GM12878 (cell line): ENCODE data around the gene VPS45. TPM values are rescaled to one million over a fixed set of nuclear protein-coding genes. Genes with fewer than 3 reads are reported as not detected.

Experiments used
- ATAC-seq: fragments of 200-7000 bp; cut with Tn5 transposase; 3 replicates; pipeline ENCODE4 v1.9.1; 2020; ENCODE audit warnings: mild to moderate bottlenecking, moderate library complexity
- BruUV-seq: library from RNA; stranded (reverse); fragments of 400-500 nt; replicated peaks from 2 replicates; lab custom pipeline; 2021; lab: Mats Ljungman, UMichigan
- CTCF ChIA-PET: fragments of 300-600 bp; sonication (Branson Sonifier 250); formaldehyde crosslinking; extraction: SDS; loops from one replicate; lab custom pipeline; 2021; ENCODE audit warnings: inconsistent platforms; lab: Yijun Ruan, JAX
- POLR2A ChIA-PET: fragments of 350-600 bp; formaldehyde crosslinking; extraction: SDS; loops from one replicate; lab custom pipeline; 2021; ENCODE audit warnings: inconsistent platforms; lab: Charles Lee
- RAD21 ChIA-PET: fragments of 300-600 bp; sonication (Branson Sonifier 250); formaldehyde crosslinking; loops from one replicate; lab custom pipeline; 2023; ENCODE audit warnings: antibody characterized with exemption; ENCODE audit not compliant: unreplicated experiment; lab: Charles Lee
- SMC1A ChIA-PET: fragments of 300-600 bp; sonication (Branson Sonifier 250); formaldehyde crosslinking; loops from one replicate; lab custom pipeline; 2023; ENCODE audit not compliant: unreplicated experiment, uncharacterized antibody; lab: Charles Lee
- DNase-seq: peaks from one replicate; pipeline ENCODE4 v3.0.0-alpha.2; 2011; ENCODE audit warnings: low read depth, low spot score
- FAIRE-seq: peaks from 3 replicates; lab custom pipeline; 2011; peaks lifted over from hg19 to GRCh38; lab: Jason Lieb, UNC
- H2AFZ ChIP-seq: 2 replicates; pipeline ENCODE4 v1.6.0; 2011; ENCODE audit warnings: low read depth, low read length, control low read depth; ENCODE audit not compliant: control insufficient read depth
- H3K27ac ChIP-seq: 2 replicates; pipeline ENCODE4 v1.5.1; 2011; ENCODE audit warnings: control low read depth; ENCODE audit not compliant: control insufficient read depth, insufficient read depth
- H3K27me3 ChIP-seq, 2 experiments: replicated peaks in 1 of 2; 2 replicates each; pipeline versions ENCODE4 v1.6.0 to v1.6.1; 2011; ENCODE audit warnings: low read length in 1 of 2; ENCODE audit not compliant: control insufficient read depth in 2 of 2, insufficient read depth in 2 of 2
- H3K36me3 ChIP-seq, 2 experiments: 2 replicates each; pipeline ENCODE4 v1.5.1; 2011; ENCODE audit warnings: low read length in 1 of 2; ENCODE audit not compliant: control insufficient read depth in 2 of 2, insufficient read depth in 2 of 2
- H3K4me1 ChIP-seq: 2 replicates; pipeline ENCODE4 v1.6.1; 2011; ENCODE audit warnings: mild to moderate bottlenecking, low read length, moderate library complexity, mixed read lengths; ENCODE audit not compliant: control insufficient read depth, insufficient read depth
- H3K4me2 ChIP-seq: 2 replicates; pipeline ENCODE4 v1.6.0; 2011; ENCODE audit warnings: control low read depth; ENCODE audit not compliant: control insufficient read depth, insufficient read depth
- H3K4me3 ChIP-seq: fragments of 200-600 bp; sonication (generic); 2 replicates; pipeline ENCODE4 v1.5.1; 2016
- H3K79me2 ChIP-seq: 2 replicates; pipeline ENCODE4 v1.6.0; 2011; ENCODE audit warnings: low read length; ENCODE audit not compliant: control insufficient read depth, insufficient read depth
- H3K9ac ChIP-seq: 2 replicates; pipeline ENCODE4 v1.8.0; 2011; ENCODE audit warnings: low read length, control low read depth, mixed read lengths; ENCODE audit not compliant: control insufficient read depth, insufficient read depth
- H3K9me3 ChIP-seq: replicated peaks from 3 replicates; pipeline ENCODE4 v1.5.1; 2011; ENCODE audit warnings: mild to moderate bottlenecking, low read length; ENCODE audit not compliant: control insufficient read depth, insufficient read depth
- H4K20me1 ChIP-seq: 2 replicates; pipeline ENCODE4 v1.6.0; 2011; ENCODE audit not compliant: control insufficient read depth, insufficient read depth
- CREM ChIP-seq: IDR thresholded peaks from 2 replicates; pipeline ENCODE4 v1.6.1; 2014; ENCODE audit warnings: antibody characterized with exemption, low read depth
- E2F8 ChIP-seq: fragments of 450-650 bp; IDR thresholded peaks from 2 replicates; pipeline ENCODE4 v1.6.1; 2018; ENCODE audit warnings: mild to moderate bottlenecking, low read depth, moderate library complexity; ENCODE audit not compliant: partially characterized antibody
- FOXM1 ChIP-seq: IDR thresholded peaks from 2 replicates; pipeline ENCODE4 v1.6.1; 2012; ENCODE audit warnings: low read depth, mild to moderate bottlenecking, inconsistent platforms, low read length, moderate library complexity
- MYC ChIP-seq: IDR thresholded peaks from 2 replicates; pipeline ENCODE4 v1.6.1; 2011; ENCODE audit warnings: mild to moderate bottlenecking, low read length, moderate library complexity, inconsistent platforms; ENCODE audit not compliant: insufficient read depth, insufficient replicate concordance, insufficient read length, severe bottlenecking
- SMAD5 ChIP-seq: IDR thresholded peaks from 2 replicates; pipeline ENCODE4 v1.6.1; 2016; ENCODE audit warnings: antibody characterized with exemption, low read depth
- SP1 ChIP-seq: IDR thresholded peaks from one replicate; pipeline ENCODE4 v1.6.1; 2011; ENCODE audit warnings: low read depth, low read length
- STAT3 ChIP-seq: IDR thresholded peaks from 2 replicates; pipeline ENCODE4 v1.6.1; 2011; ENCODE audit warnings: low read depth, low read length, improper control_type of control experiment
- YBX1 ChIP-seq: fragments of 450-650 bp; IDR thresholded peaks from 2 replicates; pipeline ENCODE4 v1.6.1; 2016; ENCODE audit warnings: antibody characterized with exemption
- ZNF207 ChIP-seq: fragments of 450-650 bp; IDR thresholded peaks from 2 replicates; pipeline ENCODE4 v1.6.1; 2014; ENCODE audit warnings: antibody characterized with exemption, mild to moderate bottlenecking, borderline replicate concordance
- WGBS: methylation state at CpG from one replicate; pipeline ENCODE4 v1.1.6; 2016; ENCODE audit warnings: low lambda C conversion rate; ENCODE audit not compliant: insufficient replicate concordance, insufficient coverage; ENCODE audit errors: missing lambda C conversion rate; 5-methylcytosine and 5-hydroxymethylcytosine counted together
- in situ Hi-C: fragments of 300-500 bp; cut with MboI; formaldehyde crosslinking; loops from 9 replicates; pipeline ENCODE4 v1.14.3; 2018; ENCODE audit warnings: mixed read lengths
- intact Hi-C: fragments of 100-400 bp; cut with micrococcal nuclease; formaldehyde crosslinking; loops from one replicate; pipeline ENCODE4 v1.14.2; 2022; ENCODE audit not compliant: unreplicated experiment
- polyA plus RNA-seq, 11 experiments: library from polyadenylated mRNA; depleted of rRNA in 4 of 11; unstranded in 6 of 11; stranded (reverse) in 5 of 11; fragments of >200 nt; fragmentation: Nextera tagmentation in 4 of 11; fragmentation: Illumina TruSeq in 1 of 11; extraction: Ambion mirVana in 4 of 11; extraction: Trizol in 1 of 11; gene quantifications; 1 replicate in 1 of 11; 2 replicates in 10 of 11; pipeline versions ENCODE4 v1.2.1 to v1.2.3, GENCODE V29; 2011 to 2016; ENCODE audit warnings: inconsistent platforms in 2 of 11, missing spikeins in 2 of 11, low read depth in 1 of 11
- total RNA-seq, 4 experiments: library from RNA; depleted of rRNA in 3 of 4; stranded (reverse); fragments of >200 nt in 3 of 4; fragmentation: Illumina TruSeq in 1 of 4; extraction: Trizol in 1 of 4; gene quantifications; 2 replicates each; pipeline versions ENCODE4 v1.2.1 to v1.2.3, GENCODE V29; 2013 to 2021
- TF ChIP-seq, protein P1 (sequence below): fragments of 450-650 bp; IDR thresholded peaks from 2 replicates; pipeline ENCODE4 v1.6.1; 2016; ENCODE audit warnings: mild to moderate bottlenecking, moderate library complexity, borderline replicate concordance

VPS45 gene
- total and polyA plus RNA-seq, 10 of the 15 experiments (the other 5 are each of a cell fraction or from before 2014, with no cell fraction given) = 24.4 to 48.7 (median 34.5) TPM

DNA sequence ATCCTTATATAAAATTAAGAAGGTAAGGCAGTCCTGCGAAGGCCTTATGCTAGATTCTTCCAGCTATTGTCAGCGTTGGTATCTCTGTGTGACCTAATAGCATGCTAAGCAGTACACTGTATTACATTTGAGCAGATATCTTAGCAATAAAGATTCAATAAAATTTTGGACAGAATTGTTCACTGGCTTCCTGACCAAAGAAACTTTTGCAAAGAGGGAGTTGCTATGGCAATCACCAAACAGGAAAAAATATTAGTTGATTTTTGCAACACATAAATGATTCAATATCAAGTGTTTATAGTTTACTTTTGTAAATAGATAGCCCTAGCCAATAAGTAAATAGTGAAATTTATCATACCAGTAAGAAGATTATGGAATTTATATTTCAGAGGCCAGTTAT is 51.1 kb downstream of the VPS45 start (continued):
- TF ChIP-seq, protein P1, sequence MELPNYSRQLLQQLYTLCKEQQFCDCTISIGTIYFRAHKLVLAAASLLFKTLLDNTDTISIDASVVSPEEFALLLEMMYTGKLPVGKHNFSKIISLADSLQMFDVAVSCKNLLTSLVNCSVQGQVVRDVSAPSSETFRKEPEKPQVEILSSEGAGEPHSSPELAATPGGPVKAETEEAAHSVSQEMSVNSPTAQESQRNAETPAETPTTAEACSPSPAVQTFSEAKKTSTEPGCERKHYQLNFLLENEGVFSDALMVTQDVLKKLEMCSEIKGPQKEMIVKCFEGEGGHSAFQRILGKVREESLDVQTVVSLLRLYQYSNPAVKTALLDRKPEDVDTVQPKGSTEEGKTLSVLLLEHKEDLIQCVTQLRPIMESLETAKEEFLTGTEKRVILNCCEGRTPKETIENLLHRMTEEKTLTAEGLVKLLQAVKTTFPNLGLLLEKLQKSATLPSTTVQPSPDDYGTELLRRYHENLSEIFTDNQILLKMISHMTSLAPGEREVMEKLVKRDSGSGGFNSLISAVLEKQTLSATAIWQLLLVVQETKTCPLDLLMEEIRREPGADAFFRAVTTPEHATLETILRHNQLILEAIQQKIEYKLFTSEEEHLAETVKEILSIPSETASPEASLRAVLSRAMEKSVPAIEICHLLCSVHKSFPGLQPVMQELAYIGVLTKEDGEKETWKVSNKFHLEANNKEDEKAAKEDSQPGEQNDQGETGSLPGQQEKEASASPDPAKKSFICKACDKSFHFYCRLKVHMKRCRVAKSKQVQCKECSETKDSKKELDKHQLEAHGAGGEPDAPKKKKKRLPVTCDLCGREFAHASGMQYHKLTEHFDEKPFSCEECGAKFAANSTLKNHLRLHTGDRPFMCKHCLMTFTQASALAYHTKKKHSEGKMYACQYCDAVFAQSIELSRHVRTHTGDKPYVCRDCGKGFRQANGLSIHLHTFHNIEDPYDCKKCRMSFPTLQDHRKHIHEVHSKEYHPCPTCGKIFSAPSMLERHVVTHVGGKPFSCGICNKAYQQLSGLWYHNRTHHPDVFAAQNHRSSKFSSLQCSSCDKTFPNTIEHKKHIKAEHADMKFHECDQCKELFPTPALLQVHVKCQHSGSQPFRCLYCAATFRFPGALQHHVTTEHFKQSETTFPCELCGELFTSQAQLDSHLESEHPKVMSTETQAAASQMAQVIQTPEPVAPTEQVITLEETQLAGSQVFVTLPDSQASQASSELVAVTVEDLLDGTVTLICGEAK = no peak

- intact Hi-C loops = no loop called here
- Histone ChIP-seq H4K20me1 (no peaks in the 10 kb centered on the region), H3K4me2 (no peak overlapping the region), H3K27ac (no peak overlapping the region), H3K4me1 (no peaks in the 10 kb centered on the region), H2AFZ (no peak overlapping the region), H3K36me3 (no peaks in the 10 kb centered on the region), H3K79me2 (no peaks in the 10 kb centered on the region), H3K9ac (no peak overlapping the region), H3K27me3 (no peaks in the 10 kb centered on the region), H3K9me3 (no peaks in the 10 kb centered on the region), H3K4me3 (no peak overlapping the region)
- no peak for FAIRE-seq
- ChIA-PET RAD21 (no interaction called here), CTCF (no interaction called here), SMC1A (no interaction called here), POLR2A (no interaction called here)
- no peak for ATAC-seq
- BruUV-seq = no TSS peak
- DNase-seq = no peak
- TF ChIP-seq SMAD5 = no peak
- no peak for TF ChIP-seq STAT3
- TF ChIP-seq E2F8 = no peak
- no peak for TF ChIP-seq MYC
- TF ChIP-seq CREM = no peak
- no peak for TF ChIP-seq YBX1
- no peak for TF ChIP-seq SP1
- no peak for TF ChIP-seq ZNF207
- no peak for TF ChIP-seq FOXM1
- in situ Hi-C loops = no loop called here
- 0% methylated on average over 1 of the region's 1 CpG for WGBS
Measured at GRCh38 chr1:150121236-150121862, 53.8 kb downstream of the VPS45 start.
